ENCODE data around the gene PSMD8. TPM values are rescaled to one million over a fixed set of nuclear protein-coding genes. Genes with fewer than 3 reads are reported as not detected.
A peak's percentile ranks its signal among the peaks of the same experiment; 100 is the strongest.
"Not testable (repeated sequence)": the region's sequence is repeated elsewhere in the genome, so short reads cannot be mapped to it uniquely, and the experiment has no call there.

PSMD8 gene
- polyA plus RNA-seq, 4 donors: 133 to 182 (median 148) TPM

DNA sequence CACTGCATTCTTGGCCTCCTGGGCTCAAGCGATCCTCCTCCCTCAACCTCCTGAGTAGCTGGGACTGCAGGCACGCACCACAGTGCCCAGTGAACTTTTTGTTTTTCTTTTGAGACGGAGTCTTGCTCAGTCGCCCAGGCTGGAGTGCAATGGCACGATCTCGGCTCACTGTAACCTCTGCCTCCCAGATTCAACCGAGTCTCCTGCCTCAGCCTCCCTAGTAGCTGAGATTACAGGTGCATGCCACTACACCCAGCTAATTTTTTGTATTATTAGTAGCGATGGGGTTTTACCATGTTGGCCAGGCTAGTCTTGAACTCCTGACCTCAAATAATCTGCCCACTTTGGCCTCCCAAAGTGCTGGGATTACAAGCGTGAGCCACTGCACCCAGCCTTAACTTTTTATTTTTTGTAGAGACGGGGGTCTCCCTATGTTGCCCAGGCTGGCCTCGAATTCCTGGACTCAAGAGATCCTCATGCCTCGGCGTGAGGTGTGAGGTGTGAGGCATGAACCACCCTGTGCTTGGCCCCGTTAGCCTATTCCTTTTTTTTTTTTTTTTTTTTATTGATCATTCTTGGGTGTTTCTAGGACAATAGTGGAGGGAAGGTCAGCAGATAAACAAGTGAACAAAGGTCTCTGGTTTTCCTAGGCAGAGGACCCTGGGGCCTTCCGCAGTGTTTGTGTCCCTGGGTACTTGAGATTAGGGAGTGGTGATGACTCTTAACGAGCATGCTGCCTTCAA is 11.3 kb upstream of the PSMD8 start:
- not testable (repeated sequence) for H3K36me3 ChIP-seq (ENCODE audit: control insufficient read depth in 3 of 3, insufficient read depth in 2 of 3, low read depth in 1 of 3, low read length in 3 of 3); FAIRE-seq; DNase-seq; H3K27ac ChIP-seq (ENCODE audit: low read depth in 1 of 3, low read length in 2 of 3)
- WGBS, 3 donors: 57 to 73% (median 67%) methylated on average over 14 to 15 of the region's 16 CpGs
- Histone ChIP-seq H3K4me3 (ENCODE audit: low read depth in 1 of 3, low read length in 3 of 3) (peak overlapping the region in 1 of 3 donors; percentile 47), H3K27me3 (ENCODE audit: control insufficient read depth in 3 of 3, insufficient read depth in 3 of 3, low read length in 3 of 3) (peaks cover 0 to 40% (median 0%) of the 10 kb centered on the region in 3 donors), H3K9me3 (ENCODE audit: control insufficient read depth in 2 of 2, insufficient read depth in 1 of 2, low read depth in 1 of 2, low read length in 1 of 2) (peaks cover 0 to 10% of the 10 kb centered on the region in 2 donors), H3K4me1 (ENCODE audit: control insufficient read depth in 3 of 3, insufficient read depth in 2 of 3, low read depth in 1 of 3, low read length in 2 of 3) (peaks cover 0 to 15% (median 0%) of the 10 kb centered on the region in 3 donors)

DNA sequence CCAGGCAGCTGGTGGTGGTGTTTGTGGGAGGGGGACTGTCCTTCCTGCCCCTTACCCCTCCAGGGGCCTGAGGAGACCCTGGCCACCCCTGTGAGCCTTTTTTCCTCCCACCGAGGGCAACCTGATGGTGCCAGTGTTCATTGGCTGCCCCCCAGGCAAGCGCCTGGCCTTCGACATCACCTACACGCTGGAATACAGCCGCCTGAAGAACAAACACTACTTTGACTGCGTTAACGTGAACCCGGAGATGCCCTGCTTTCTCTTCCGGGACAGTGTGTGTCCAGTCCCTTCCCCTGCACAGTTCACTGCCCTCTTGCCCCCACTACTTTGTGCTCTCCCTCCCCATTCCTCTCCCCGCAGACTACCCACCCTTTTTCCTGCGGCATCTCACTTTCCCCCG is 7.3 kb upstream of the PSMD8 start:
- WGBS, 3 donors: 70 to 77% (median 75%) methylated on average over 12 of the region's 12 CpGs
- DNase-seq: no peak
- no peak for FAIRE-seq
- no peak overlapping the region for H3K27ac ChIP-seq (ENCODE audit: low read depth in 1 of 3, low read length in 2 of 3)
- H3K9me3 ChIP-seq (ENCODE audit: control insufficient read depth in 2 of 2, insufficient read depth in 1 of 2, low read depth in 1 of 2, low read length in 1 of 2): peaks cover 0 to 10% of the 10 kb centered on the region in 2 donors
- no peak overlapping the region for H3K4me3 ChIP-seq (ENCODE audit: low read depth in 1 of 3, low read length in 3 of 3)
- H3K4me1 ChIP-seq (ENCODE audit: control insufficient read depth in 3 of 3, insufficient read depth in 2 of 3, low read depth in 1 of 3, low read length in 2 of 3): peaks cover 0 to 9% (median 0%) of the 10 kb centered on the region in 3 donors
- peaks cover 0 to 2% (median 0%) of the 10 kb centered on the region in 3 donors for H3K27me3 ChIP-seq (ENCODE audit: control insufficient read depth in 3 of 3, insufficient read depth in 3 of 3, low read length in 3 of 3)
- H3K36me3 ChIP-seq (ENCODE audit: control insufficient read depth in 3 of 3, insufficient read depth in 2 of 3, low read depth in 1 of 3, low read length in 3 of 3): no peaks in the 10 kb centered on the region

DNA sequence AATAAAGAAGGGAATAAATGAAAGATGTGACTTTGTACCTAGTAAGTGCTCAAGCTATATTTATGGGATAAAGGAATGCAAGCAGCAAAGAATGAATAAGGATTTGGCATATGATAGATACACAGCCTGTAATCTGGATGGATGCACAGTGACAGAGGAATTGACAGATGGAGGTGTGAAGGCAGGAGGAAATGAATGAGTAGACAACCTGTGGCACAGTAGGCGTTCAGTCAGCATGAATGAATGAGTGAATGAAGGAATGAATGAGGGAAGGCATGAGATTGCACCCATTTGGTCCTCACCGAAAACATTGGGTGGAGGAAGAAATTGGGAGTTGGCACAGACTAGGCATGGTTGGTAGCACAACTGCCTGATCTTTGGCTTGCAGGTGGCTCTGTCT is 4.8 kb upstream of the PSMD8 start:
- Histone ChIP-seq H3K27me3 (ENCODE audit: control insufficient read depth in 3 of 3, insufficient read depth in 3 of 3, low read length in 3 of 3) (no peaks in the 10 kb centered on the region), H3K27ac (ENCODE audit: low read depth in 1 of 3, low read length in 2 of 3) (no peak overlapping the region), H3K4me1 (ENCODE audit: control insufficient read depth in 3 of 3, insufficient read depth in 2 of 3, low read depth in 1 of 3, low read length in 2 of 3) (no peaks in the 10 kb centered on the region), H3K9me3 (ENCODE audit: control insufficient read depth in 2 of 2, insufficient read depth in 1 of 2, low read depth in 1 of 2, low read length in 1 of 2) (peaks cover 0 to 8% of the 10 kb centered on the region in 2 donors), H3K36me3 (ENCODE audit: control insufficient read depth in 3 of 3, insufficient read depth in 2 of 3, low read depth in 1 of 3, low read length in 3 of 3) (no peaks in the 10 kb centered on the region), H3K4me3 (ENCODE audit: low read depth in 1 of 3, low read length in 3 of 3) (no peak overlapping the region)
- no peak for DNase-seq
- no peak for FAIRE-seq
- 87 to 89% (median 88%) methylated on average over 2 of the region's 2 CpGs for WGBS, 3 donors

DNA sequence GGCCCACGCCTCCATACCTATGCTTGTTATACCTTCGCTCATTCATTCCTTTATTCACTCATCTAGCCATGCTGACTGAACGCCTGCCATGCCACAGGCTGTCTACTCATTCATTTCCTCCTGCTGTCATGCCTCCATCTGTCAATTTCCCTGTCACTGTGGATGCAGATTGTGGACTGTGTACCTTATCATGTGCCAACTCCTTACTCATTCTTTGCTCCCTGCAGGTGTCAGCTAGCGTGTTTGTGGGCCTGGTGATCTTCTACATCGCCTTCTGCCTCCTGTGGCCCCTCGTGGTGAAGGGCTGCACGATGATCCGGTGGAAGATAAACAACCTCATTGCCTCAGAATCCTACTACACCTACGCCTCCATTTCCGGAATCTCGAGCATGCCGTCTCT is 4.1 kb upstream of the PSMD8 start:
- Histone ChIP-seq H3K9me3 (ENCODE audit: control insufficient read depth in 2 of 2, insufficient read depth in 1 of 2, low read depth in 1 of 2, low read length in 1 of 2) (peaks cover 0 to 1% of the 10 kb centered on the region in 2 donors), H3K4me1 (ENCODE audit: control insufficient read depth in 3 of 3, insufficient read depth in 2 of 3, low read depth in 1 of 3, low read length in 2 of 3) (peaks cover 0 to under 1% (median 0%) of the 10 kb centered on the region in 3 donors), H3K36me3 (ENCODE audit: control insufficient read depth in 3 of 3, insufficient read depth in 2 of 3, low read depth in 1 of 3, low read length in 3 of 3) (peaks cover 0 to 2% (median 0%) of the 10 kb centered on the region in 3 donors), H3K27ac (ENCODE audit: low read depth in 1 of 3, low read length in 2 of 3) (no peak overlapping the region), H3K27me3 (ENCODE audit: control insufficient read depth in 3 of 3, insufficient read depth in 3 of 3, low read length in 3 of 3) (no peaks in the 10 kb centered on the region), H3K4me3 (ENCODE audit: low read depth in 1 of 3, low read length in 3 of 3) (no peak overlapping the region)
- 26 to 61% (median 37%) methylated on average over 12 of the region's 12 CpGs for WGBS, 3 donors
- DNase-seq (peak; percentile 25 to 76), FAIRE-seq (no peak)

DNA sequence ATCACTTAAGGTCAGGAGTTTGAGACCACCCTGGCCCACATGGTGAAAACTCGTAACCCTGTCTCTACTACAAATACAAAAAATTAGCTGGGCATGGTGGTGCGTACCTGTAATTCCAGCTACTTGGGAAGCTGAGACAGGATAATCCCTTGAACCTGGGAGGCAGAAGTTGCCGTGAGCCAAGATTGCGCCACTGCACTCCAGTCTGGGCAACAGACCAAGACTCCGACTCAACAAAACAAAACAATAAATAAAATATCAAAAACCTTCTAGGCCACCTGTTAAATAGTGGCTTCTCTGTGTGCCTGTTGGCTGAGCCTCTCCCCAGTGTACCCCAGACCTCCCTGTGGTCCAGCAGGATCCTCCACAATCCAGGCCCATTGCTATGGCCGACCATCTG is 3.3 kb upstream of the PSMD8 start:
- WGBS, 3 donors: 74 to 81% (median 76%) methylated on average over 6 of the region's 6 CpGs
- peaks cover 0 to 8% (median 5%) of the 10 kb centered on the region in 3 donors for H3K4me1 ChIP-seq (ENCODE audit: control insufficient read depth in 3 of 3, insufficient read depth in 2 of 3, low read depth in 1 of 3, low read length in 2 of 3)
- peaks cover 0 to 6% (median 0%) of the 10 kb centered on the region in 3 donors for H3K36me3 ChIP-seq (ENCODE audit: control insufficient read depth in 3 of 3, insufficient read depth in 2 of 3, low read depth in 1 of 3, low read length in 3 of 3)
- H3K4me3 ChIP-seq (ENCODE audit: low read depth in 1 of 3, low read length in 3 of 3): no peak overlapping the region
- no peaks in the 10 kb centered on the region for H3K9me3 ChIP-seq (ENCODE audit: control insufficient read depth in 2 of 2, insufficient read depth in 1 of 2, low read depth in 1 of 2, low read length in 1 of 2)
- no peak for FAIRE-seq
- no peak overlapping the region for H3K27ac ChIP-seq (ENCODE audit: low read depth in 1 of 3, low read length in 2 of 3)
- H3K27me3 ChIP-seq (ENCODE audit: control insufficient read depth in 3 of 3, insufficient read depth in 3 of 3, low read length in 3 of 3): no peaks in the 10 kb centered on the region
- DNase-seq: no peak

DNA sequence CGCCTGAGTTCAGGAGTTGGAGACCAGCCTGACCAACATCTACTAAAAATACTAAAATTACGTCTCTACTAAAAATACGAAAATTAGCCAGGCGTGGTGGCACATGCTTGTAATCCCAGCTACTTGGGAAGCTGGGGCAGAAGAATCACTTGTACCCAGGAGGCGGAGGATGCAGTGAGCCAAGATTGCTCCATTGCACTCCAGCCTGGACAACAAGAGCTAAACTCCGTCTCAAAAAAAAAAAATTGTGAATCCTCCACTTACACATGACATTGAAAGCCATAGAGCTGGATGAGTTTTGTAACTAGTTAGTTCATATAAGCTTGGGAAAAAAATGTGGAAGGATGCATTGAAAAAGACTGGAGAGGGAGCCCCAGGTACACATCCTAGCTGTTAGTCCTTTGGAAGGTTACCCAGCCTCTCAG is 452 bp upstream of the PSMD8 start:
- Histone ChIP-seq H3K9me3 (ENCODE audit: control insufficient read depth in 2 of 2, insufficient read depth in 1 of 2, low read depth in 1 of 2, low read length in 1 of 2) (no peaks in the 10 kb centered on the region), H3K4me3 (ENCODE audit: low read depth in 1 of 3, low read length in 3 of 3) (peak overlapping the region in 2 of 3 donors; percentile 31 to 42), H3K27me3 (ENCODE audit: control insufficient read depth in 3 of 3, insufficient read depth in 3 of 3, low read length in 3 of 3) (no peaks in the 10 kb centered on the region), H3K4me1 (ENCODE audit: control insufficient read depth in 3 of 3, insufficient read depth in 2 of 3, low read depth in 1 of 3, low read length in 2 of 3) (peaks cover 0 to 14% (median 5%) of the 10 kb centered on the region in 3 donors), H3K27ac (ENCODE audit: low read depth in 1 of 3, low read length in 2 of 3) (peak overlapping the region; percentile 81 to 90 (median 82)), H3K36me3 (ENCODE audit: control insufficient read depth in 3 of 3, insufficient read depth in 2 of 3, low read depth in 1 of 3, low read length in 3 of 3) (peaks cover 1 to 28% (median 2%) of the 10 kb centered on the region in 3 donors)
- 65 to 69% (median 67%) methylated on average over 6 of the region's 6 CpGs for WGBS, 3 donors
- DNase-seq: no peak
- FAIRE-seq: no peak

DNA sequence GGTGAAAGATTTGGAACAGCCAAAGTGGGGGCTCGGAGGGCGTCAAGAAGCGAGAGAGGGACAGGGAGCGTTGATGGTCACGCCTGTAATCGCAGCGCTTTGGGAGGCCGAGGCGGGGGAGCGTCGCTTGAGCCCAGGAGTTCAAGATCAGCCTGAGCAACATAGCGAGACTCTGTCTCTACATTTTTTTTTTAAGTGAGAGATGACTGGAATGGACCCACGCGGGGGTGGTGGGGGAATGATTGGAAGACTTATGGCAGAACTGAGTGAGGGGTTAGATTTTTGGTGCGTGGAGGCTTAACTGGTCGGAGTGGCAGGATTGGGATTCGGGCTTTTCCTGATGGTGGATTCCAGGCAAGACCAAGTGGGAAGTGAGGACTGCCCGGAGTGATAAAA is 725 bp downstream of the PSMD8 start:
- Histone ChIP-seq H3K4me3 (ENCODE audit: low read depth in 1 of 3, low read length in 3 of 3) (peak overlapping the region; percentile 86 to 99 (median 90)), H3K4me1 (ENCODE audit: control insufficient read depth in 3 of 3, insufficient read depth in 2 of 3, low read depth in 1 of 3, low read length in 2 of 3) (peaks cover 0 to 14% (median 5%) of the 10 kb centered on the region in 3 donors), H3K27me3 (ENCODE audit: control insufficient read depth in 3 of 3, insufficient read depth in 3 of 3, low read length in 3 of 3) (no peaks in the 10 kb centered on the region), H3K9me3 (ENCODE audit: control insufficient read depth in 2 of 2, insufficient read depth in 1 of 2, low read depth in 1 of 2, low read length in 1 of 2) (no peaks in the 10 kb centered on the region), H3K27ac (ENCODE audit: low read depth in 1 of 3, low read length in 2 of 3) (peak overlapping the region; percentile 86 to 95 (median 90)), H3K36me3 (ENCODE audit: control insufficient read depth in 3 of 3, insufficient read depth in 2 of 3, low read depth in 1 of 3, low read length in 3 of 3) (peaks cover 3 to 40% (median 5%) of the 10 kb centered on the region in 3 donors)
- WGBS, 3 donors: 0 to 1% (median 1%) methylated on average over 18 of the region's 18 CpGs
- no peak for DNase-seq
- no peak for FAIRE-seq

DNA sequence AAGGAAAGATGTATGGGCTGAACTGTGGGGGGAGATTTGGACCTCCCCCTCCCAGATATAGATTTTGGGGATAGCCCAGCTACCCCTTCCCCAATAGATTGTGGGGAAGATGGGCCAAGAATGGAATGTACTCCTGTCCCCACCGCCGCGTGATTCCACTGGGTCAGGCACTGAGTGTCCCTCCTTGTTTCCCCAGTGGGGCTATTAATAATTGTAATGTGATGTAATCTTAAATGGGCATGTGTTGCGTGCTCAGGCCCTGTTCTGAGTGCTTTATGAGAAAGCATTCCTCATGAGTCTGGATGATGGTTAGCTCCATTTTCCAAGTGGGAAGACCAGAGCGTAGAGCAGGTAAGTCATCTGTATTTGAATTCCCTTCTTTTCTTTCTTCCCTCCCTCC is 1.4 kb downstream of the PSMD8 start:
- FAIRE-seq: no peak
- no peak for DNase-seq
- Histone ChIP-seq H3K27me3 (ENCODE audit: control insufficient read depth in 3 of 3, insufficient read depth in 3 of 3, low read length in 3 of 3) (no peaks in the 10 kb centered on the region), H3K27ac (ENCODE audit: low read depth in 1 of 3, low read length in 2 of 3) (no peak overlapping the region), H3K4me3 (ENCODE audit: low read depth in 1 of 3, low read length in 3 of 3) (peak overlapping the region in 2 of 3 donors; percentile 86 to 99), H3K4me1 (ENCODE audit: control insufficient read depth in 3 of 3, insufficient read depth in 2 of 3, low read depth in 1 of 3, low read length in 2 of 3) (peaks cover 0 to 14% (median 5%) of the 10 kb centered on the region in 3 donors), H3K9me3 (ENCODE audit: control insufficient read depth in 2 of 2, insufficient read depth in 1 of 2, low read depth in 1 of 2, low read length in 1 of 2) (no peaks in the 10 kb centered on the region), H3K36me3 (ENCODE audit: control insufficient read depth in 3 of 3, insufficient read depth in 2 of 3, low read depth in 1 of 3, low read length in 3 of 3) (peaks cover 3 to 47% (median 10%) of the 10 kb centered on the region in 3 donors)
- 79 to 81% (median 79%) methylated on average over 5 of the region's 5 CpGs for WGBS, 3 donors
